Duodenal mucosa (tissue), 2 donors: Measurements from ENCODE around the gene GAD2.
"Not testable (repeated sequence)": the region's sequence is repeated elsewhere in the genome, so short reads cannot be mapped to it uniquely, and the experiment has no call there.

Experiments used
- H3K27ac ChIP-seq: one replicate; pipeline ENCODE4 v1.7.0; 2013; ENCODE audit warnings: low read depth, low read length
- H3K27me3 ChIP-seq, 2 donors: one replicate each; pipeline ENCODE4 v1.7.0; 2013; ENCODE audit warnings: low read length in 2 of 2, control low read depth in 1 of 2; ENCODE audit not compliant: insufficient read depth in 2 of 2, control insufficient read depth in 1 of 2
- H3K36me3 ChIP-seq, 2 donors: one replicate each; pipeline ENCODE4 v1.7.0; 2013; ENCODE audit warnings: low read length in 2 of 2, control low read depth in 1 of 2; ENCODE audit not compliant: insufficient read depth in 2 of 2, control insufficient read depth in 1 of 2
- H3K4me1 ChIP-seq, 2 donors: one replicate each; pipeline ENCODE4 v1.7.0; 2013; ENCODE audit warnings: low read length in 2 of 2, control low read depth in 1 of 2; ENCODE audit not compliant: insufficient read depth in 2 of 2, control insufficient read depth in 1 of 2
- H3K4me3 ChIP-seq, 2 donors: one replicate each; pipeline ENCODE4 v1.7.0; 2013; ENCODE audit warnings: low read length in 2 of 2, low read depth in 1 of 2
- H3K9ac ChIP-seq, 2 donors: one replicate each; pipeline ENCODE4 v1.7.0; 2013; ENCODE audit warnings: low read length in 2 of 2, low read depth in 1 of 2
- H3K9me3 ChIP-seq, 2 donors: one replicate each; pipeline ENCODE4 v1.7.0; 2013; ENCODE audit warnings: low read length in 2 of 2, control low read depth in 1 of 2; ENCODE audit not compliant: control insufficient read depth in 1 of 2

The GAD2 gene

GRCh38 chr10:26335574-26336093, 119.1 kb downstream of the GAD2 start:
- Histone ChIP-seq H3K9ac (no peak overlapping the region), H3K36me3 (no peaks in the 10 kb centered on the region), H3K27me3 (no peaks in the 10 kb centered on the region), H3K4me3 (peak overlapping the region; percentile 48 to 55), H3K27ac (no peak overlapping the region), H3K4me1 (no peaks in the 10 kb centered on the region), H3K9me3 (no peaks in the 10 kb centered on the region)

- Histone ChIP-seq H3K36me3 (no peaks in the 10 kb centered on the region), H3K27ac (no peak overlapping the region), H3K27me3 (no peaks in the 10 kb centered on the region), H3K4me1 (no peaks in the 10 kb centered on the region), H3K9me3 (no peaks in the 10 kb centered on the region), H3K4me3 (no peak overlapping the region), H3K9ac (no peak overlapping the region)
Measured at GRCh38 chr10:26336979-26337378, 120.4 kb downstream of the GAD2 start.

- Histone ChIP-seq H3K27ac (no peak overlapping the region), H3K27me3 (no peaks in the 10 kb centered on the region), H3K4me1 (no peaks in the 10 kb centered on the region), H3K9me3 (no peaks in the 10 kb centered on the region), H3K36me3 (no peaks in the 10 kb centered on the region), H3K9ac (no peak overlapping the region), H3K4me3 (no peak overlapping the region)
Measured at GRCh38 chr10:26341701-26342100, 125.1 kb downstream of the GAD2 start.

- H3K36me3 ChIP-seq, H3K27ac ChIP-seq, H3K9ac ChIP-seq, H3K4me1 ChIP-seq, H3K4me3 ChIP-seq, H3K9me3 ChIP-seq, H3K27me3 ChIP-seq: not testable (repeated sequence)
Measured at GRCh38 chr10:26348821-26349417, 132.3 kb downstream of the GAD2 start.
